ENCODE measurements around the gene BAHCC1. TPM values are rescaled to one million over a fixed set of nuclear protein-coding genes. Genes with fewer than 3 reads are reported as not detected.

Gene BAHCC1
- total RNA-seq, 2 donors from 2014 or later: 0.22 to 0.29 TPM

- H3K4me1 Mint-ChIP-seq: peaks cover 4% of the 10 kb centered on the region
- no peak overlapping the region for H3K27ac Mint-ChIP-seq
- H3K27me3 Mint-ChIP-seq: no peaks in the 10 kb centered on the region
- H3K4me3 Mint-ChIP-seq: no peak overlapping the region
- ATAC-seq: no peak
- H3K36me3 Mint-ChIP-seq (ENCODE audit: low read depth): no peaks in the 10 kb centered on the region
- DNase-seq: no peak
- no peaks in the 10 kb centered on the region for H3K9me3 ChIP-seq (ENCODE audit: control insufficient read depth, low read length, poor library complexity, severe bottlenecking)
These were observed 59.2 kb downstream of the BAHCC1 start for GRCh38 chr17:81454473-81454872.

GRCh38 chr17:81455387-81455786 is 60.1 kb downstream of the BAHCC1 start:
- Mint-ChIP-seq H3K4me1 (peaks cover 4% of the 10 kb centered on the region), H3K27ac (no peak overlapping the region), H3K4me3 (no peak overlapping the region), H3K36me3 (ENCODE audit: low read depth) (no peaks in the 10 kb centered on the region), H3K27me3 (no peaks in the 10 kb centered on the region)
- ATAC-seq (no peak), DNase-seq (no peak)
- no peaks in the 10 kb centered on the region for H3K9me3 ChIP-seq (ENCODE audit: control insufficient read depth, low read length, poor library complexity, severe bottlenecking)

DNA sequence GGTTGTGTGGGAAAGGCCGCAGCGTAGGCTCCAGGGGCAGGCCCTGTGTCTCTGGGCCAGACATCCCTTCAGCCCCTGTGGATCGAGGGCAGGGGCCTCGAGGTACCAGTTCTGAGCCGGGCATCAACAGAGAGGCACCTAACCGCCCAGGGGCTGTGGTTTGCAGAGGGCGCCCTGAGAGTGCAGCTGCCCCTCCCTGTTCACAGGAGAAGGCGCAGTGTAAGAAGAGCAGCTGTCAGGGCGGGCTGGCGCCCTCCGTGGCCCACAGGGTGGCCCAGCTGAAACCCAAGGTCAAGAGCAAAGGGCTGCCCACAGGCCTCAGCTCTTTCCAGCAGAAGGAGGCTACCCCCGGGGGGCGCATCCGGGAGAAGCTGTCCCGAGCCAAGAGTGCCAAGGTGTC is 60.8 kb downstream of the BAHCC1 start:
- peaks cover 4% of the 10 kb centered on the region for H3K4me1 Mint-ChIP-seq
- no peak overlapping the region for H3K4me3 Mint-ChIP-seq
- H3K27ac Mint-ChIP-seq: no peak overlapping the region
- no peak for DNase-seq
- no peak for ATAC-seq
- no peaks in the 10 kb centered on the region for H3K27me3 Mint-ChIP-seq
- no peaks in the 10 kb centered on the region for H3K36me3 Mint-ChIP-seq (ENCODE audit: low read depth)
- no peaks in the 10 kb centered on the region for H3K9me3 ChIP-seq (ENCODE audit: control insufficient read depth, low read length, poor library complexity, severe bottlenecking)

DNA sequence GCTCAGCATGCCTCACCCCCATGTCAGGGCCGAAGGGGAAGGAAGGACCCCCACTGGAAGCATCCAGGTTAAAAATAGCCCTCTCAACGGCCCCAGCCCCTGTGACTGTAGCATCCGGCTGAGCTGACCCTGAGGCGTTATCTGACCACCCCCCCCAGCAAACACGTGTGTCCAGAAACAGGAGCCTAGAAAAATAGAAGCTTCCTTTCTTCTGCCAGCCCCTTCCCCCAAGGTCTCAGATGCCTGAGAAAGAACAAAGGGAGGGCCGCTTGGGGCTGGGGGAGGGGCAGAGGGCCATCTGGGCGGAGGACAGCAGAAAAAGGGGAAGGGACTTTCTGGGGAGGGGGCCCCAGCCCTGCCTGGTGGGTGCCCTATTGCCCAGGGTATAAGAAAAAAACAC is 61.5 kb downstream of the BAHCC1 start:
- Mint-ChIP-seq H3K27ac (no peak overlapping the region), H3K4me3 (no peak overlapping the region), H3K4me1 (peaks cover 4% of the 10 kb centered on the region), H3K36me3 (ENCODE audit: low read depth) (no peaks in the 10 kb centered on the region), H3K27me3 (no peaks in the 10 kb centered on the region)
- no peaks in the 10 kb centered on the region for H3K9me3 ChIP-seq (ENCODE audit: control insufficient read depth, low read length, poor library complexity, severe bottlenecking)
- DNase-seq: no peak
- no peak for ATAC-seq

DNA sequence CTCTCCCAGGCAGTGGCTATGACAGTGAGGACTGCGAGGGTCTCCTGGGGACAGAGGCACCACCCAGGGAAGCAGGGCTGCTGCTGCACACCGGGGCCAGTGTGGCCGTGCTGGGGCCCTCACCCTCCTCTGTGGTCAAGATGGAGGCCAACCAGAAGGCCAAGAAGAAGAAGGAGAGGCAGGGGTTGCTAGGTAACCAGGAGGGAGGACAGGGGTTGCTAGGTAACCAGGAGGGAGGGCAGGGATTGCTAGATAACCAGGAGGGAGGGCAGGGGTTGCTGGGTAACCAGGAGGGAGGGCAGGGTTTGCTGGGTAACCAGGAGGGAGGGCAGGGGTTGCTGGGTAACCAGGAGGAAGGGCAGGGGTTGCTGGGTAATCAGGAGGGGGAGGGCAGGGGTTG is 62.1 kb downstream of the BAHCC1 start:
- no peak for ATAC-seq
- no peaks in the 10 kb centered on the region for H3K27me3 Mint-ChIP-seq
- H3K36me3 Mint-ChIP-seq (ENCODE audit: low read depth): no peaks in the 10 kb centered on the region
- H3K4me3 Mint-ChIP-seq: no peak overlapping the region
- H3K4me1 Mint-ChIP-seq: peaks cover 4% of the 10 kb centered on the region
- no peaks in the 10 kb centered on the region for H3K9me3 ChIP-seq (ENCODE audit: control insufficient read depth, low read length, poor library complexity, severe bottlenecking)
- no peak overlapping the region for H3K27ac Mint-ChIP-seq
- no peak for DNase-seq

- H3K4me3 Mint-ChIP-seq: no peak overlapping the region
- peaks cover 3% of the 10 kb centered on the region for H3K4me1 Mint-ChIP-seq
- no peaks in the 10 kb centered on the region for H3K36me3 Mint-ChIP-seq (ENCODE audit: low read depth)
- DNase-seq: no peak
- no peak for ATAC-seq
- no peaks in the 10 kb centered on the region for H3K27me3 Mint-ChIP-seq
- H3K27ac Mint-ChIP-seq: no peak overlapping the region
- H3K9me3 ChIP-seq (ENCODE audit: control insufficient read depth, low read length, poor library complexity, severe bottlenecking): no peaks in the 10 kb centered on the region
These were observed 62.8 kb downstream of the BAHCC1 start for GRCh38 chr17:81457917-81458555.

GRCh38 chr17:81458628-81459027 is 63.4 kb downstream of the BAHCC1 start:
- Mint-ChIP-seq H3K4me1 (no peaks in the 10 kb centered on the region), H3K36me3 (ENCODE audit: low read depth) (no peaks in the 10 kb centered on the region), H3K27ac (no peak overlapping the region), H3K27me3 (no peaks in the 10 kb centered on the region), H3K4me3 (no peak overlapping the region)
- H3K9me3 ChIP-seq (ENCODE audit: control insufficient read depth, low read length, poor library complexity, severe bottlenecking): no peaks in the 10 kb centered on the region
- no peak for ATAC-seq
- no peak for DNase-seq

DNA sequence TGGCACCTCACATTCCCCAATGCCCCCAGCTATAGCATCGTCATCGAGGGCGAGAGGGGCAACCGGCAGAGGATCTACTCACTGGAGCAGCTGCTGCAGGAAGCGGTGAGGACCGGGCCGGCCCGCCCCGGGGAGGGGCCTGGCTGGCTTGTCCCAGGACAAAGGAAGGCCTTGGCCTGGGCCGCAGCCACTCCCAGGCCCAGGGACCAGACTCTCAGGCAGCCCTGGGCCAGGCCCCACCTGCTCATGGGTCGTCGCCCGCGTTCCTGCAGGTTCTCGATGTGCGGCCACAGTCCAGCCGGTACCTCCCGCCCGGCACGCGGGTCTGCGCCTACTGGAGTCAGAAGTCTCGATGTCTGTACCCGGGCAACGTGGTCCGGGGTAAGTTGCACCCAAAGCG is 64.0 kb downstream of the BAHCC1 start:
- Mint-ChIP-seq H3K4me3 (no peak overlapping the region), H3K4me1 (no peaks in the 10 kb centered on the region), H3K27me3 (peaks cover 1% of the 10 kb centered on the region), H3K36me3 (ENCODE audit: low read depth) (no peaks in the 10 kb centered on the region), H3K27ac (no peak overlapping the region)
- ATAC-seq (no peak), DNase-seq (no peak)
- no peaks in the 10 kb centered on the region for H3K9me3 ChIP-seq (ENCODE audit: control insufficient read depth, low read length, poor library complexity, severe bottlenecking)

- H3K36me3 Mint-ChIP-seq (ENCODE audit: low read depth): no peaks in the 10 kb centered on the region
- no peak for ATAC-seq
- DNase-seq: no peak
These were observed 64.6 kb downstream of the BAHCC1 start for GRCh38 chr17:81459864-81460263.

DNA sequence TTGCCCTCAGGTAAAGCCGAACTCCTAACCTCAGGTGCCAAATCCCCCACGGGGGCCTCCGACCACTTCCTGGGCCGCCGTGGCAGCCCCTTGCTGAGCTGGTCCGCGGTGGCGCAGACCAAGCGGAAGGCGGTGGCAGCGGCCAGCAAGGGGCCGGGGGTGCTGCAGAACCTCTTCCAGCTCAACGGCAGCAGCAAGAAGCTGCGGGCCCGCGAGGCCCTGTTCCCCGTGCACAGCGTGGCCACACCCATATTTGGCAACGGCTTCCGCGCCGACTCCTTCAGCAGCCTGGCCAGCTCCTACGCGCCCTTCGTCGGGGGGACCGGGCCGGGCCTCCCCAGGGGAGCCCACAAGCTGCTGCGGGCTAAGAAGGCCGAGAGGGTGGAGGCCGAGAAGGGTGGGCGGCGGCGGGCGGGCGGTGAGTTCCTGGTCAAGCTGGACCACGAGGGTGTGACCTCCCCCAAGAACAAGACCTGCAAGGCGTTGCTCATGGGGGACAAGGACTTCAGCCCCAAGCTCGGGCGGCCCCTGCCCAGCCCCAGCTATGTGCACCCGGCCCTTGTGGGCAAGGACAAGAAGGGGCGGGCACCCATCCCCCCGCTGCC is 65.7 kb downstream of the BAHCC1 start:
- Mint-ChIP-seq H3K27ac (no peak overlapping the region), H3K27me3 (peaks cover 4% of the 10 kb centered on the region), H3K4me3 (no peak overlapping the region), H3K4me1 (no peaks in the 10 kb centered on the region), H3K36me3 (ENCODE audit: low read depth) (no peaks in the 10 kb centered on the region)
- H3K9me3 ChIP-seq (ENCODE audit: control insufficient read depth, low read length, poor library complexity, severe bottlenecking): no peaks in the 10 kb centered on the region
- no peak for ATAC-seq
- DNase-seq: no peak

More at GRCh38 chr17:81459864-81460263, 64.6 kb downstream of the BAHCC1 start:
- no peaks in the 10 kb centered on the region for H3K4me1 Mint-ChIP-seq
- H3K4me3 Mint-ChIP-seq: no peak overlapping the region
- H3K27ac Mint-ChIP-seq: no peak overlapping the region
- H3K27me3 Mint-ChIP-seq: peaks cover 4% of the 10 kb centered on the region
- H3K9me3 ChIP-seq (ENCODE audit: control insufficient read depth, low read length, poor library complexity, severe bottlenecking): no peaks in the 10 kb centered on the region

DNA sequence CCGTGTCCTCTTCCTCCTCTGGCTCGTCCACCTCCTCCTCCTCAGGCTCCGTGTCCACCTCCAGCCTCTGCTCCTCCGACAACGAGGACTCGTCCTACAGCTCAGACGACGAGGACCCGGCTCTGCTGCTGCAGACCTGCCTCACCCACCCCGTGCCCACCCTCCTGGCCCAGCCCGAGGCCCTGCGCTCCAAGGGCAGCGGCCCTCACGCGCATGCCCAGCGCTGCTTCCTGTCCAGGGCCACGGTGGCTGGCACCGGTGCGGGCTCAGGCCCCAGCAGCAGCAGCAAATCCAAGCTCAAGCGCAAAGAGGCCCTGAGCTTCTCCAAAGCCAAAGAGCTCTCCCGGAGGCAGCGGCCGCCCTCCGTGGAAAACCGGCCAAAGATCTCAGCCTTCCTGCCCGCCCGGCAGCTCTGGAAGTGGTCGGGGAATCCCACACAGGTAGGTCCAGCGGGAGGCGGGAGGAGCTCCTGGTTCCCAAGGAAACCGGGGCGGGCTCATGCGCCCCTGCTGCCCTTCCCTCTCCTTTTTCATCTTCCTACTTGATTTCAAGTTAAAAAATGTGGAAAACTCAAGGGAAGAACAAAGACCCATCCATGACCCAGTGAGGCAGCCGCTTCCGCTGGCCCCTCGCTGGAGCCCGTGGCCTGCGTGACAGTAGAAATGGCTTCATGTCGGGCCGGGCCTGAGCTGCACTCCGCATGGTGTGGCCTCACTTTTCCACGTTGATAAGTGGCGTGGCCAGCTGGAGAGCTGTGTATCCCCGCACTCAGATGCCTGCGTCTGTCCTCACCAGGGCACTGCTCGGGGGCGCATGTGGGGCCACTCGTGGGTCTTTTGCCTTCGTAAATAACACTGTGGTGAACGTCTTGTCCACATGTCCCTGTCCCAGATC is 66.6 kb downstream of the BAHCC1 start:
- H3K36me3 Mint-ChIP-seq (ENCODE audit: low read depth): no peaks in the 10 kb centered on the region
- H3K4me3 Mint-ChIP-seq: no peak overlapping the region
- no peaks in the 10 kb centered on the region for H3K9me3 ChIP-seq (ENCODE audit: control insufficient read depth, low read length, poor library complexity, severe bottlenecking)
- ATAC-seq: no peak
- H3K27ac Mint-ChIP-seq: no peak overlapping the region
- H3K4me1 Mint-ChIP-seq: no peaks in the 10 kb centered on the region
- DNase-seq: no peak
- H3K27me3 Mint-ChIP-seq: peaks cover 11% of the 10 kb centered on the region

- H3K27me3 Mint-ChIP-seq: peaks cover 11% of the 10 kb centered on the region
- H3K4me3 Mint-ChIP-seq: no peak overlapping the region
- H3K9me3 ChIP-seq (ENCODE audit: control insufficient read depth, low read length, poor library complexity, severe bottlenecking): no peaks in the 10 kb centered on the region
- ATAC-seq: no peak
- H3K4me1 Mint-ChIP-seq: no peaks in the 10 kb centered on the region
- DNase-seq: no peak
- no peaks in the 10 kb centered on the region for H3K36me3 Mint-ChIP-seq (ENCODE audit: low read depth)
- H3K27ac Mint-ChIP-seq: no peak overlapping the region
These were observed 67.4 kb downstream of the BAHCC1 start for GRCh38 chr17:81462506-81463125.

DNA sequence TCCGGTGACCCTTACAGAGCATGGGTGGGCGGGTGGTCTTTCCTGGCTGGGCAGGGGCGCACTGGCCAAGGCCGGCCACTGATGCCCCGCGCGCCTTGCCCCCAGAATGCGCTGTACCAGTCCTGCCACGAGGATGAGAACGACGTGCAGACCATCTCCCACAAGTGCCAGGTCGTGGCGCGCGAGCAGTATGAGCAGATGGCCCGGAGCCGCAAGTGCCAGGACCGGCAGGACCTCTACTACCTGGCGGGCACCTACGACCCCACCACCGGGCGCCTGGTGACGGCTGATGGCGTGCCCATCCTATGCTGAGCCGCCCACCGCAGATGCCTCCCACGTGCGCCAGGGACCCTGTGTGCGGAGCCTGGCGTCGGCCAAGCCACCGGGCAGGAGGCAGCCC is 68.2 kb downstream of the BAHCC1 start:
- no peaks in the 10 kb centered on the region for H3K9me3 ChIP-seq (ENCODE audit: control insufficient read depth, low read length, poor library complexity, severe bottlenecking)
- no peak for DNase-seq
- H3K27ac Mint-ChIP-seq: no peak overlapping the region
- no peak overlapping the region for H3K4me3 Mint-ChIP-seq
- ATAC-seq: no peak
- H3K27me3 Mint-ChIP-seq: peaks cover 11% of the 10 kb centered on the region
- no peaks in the 10 kb centered on the region for H3K4me1 Mint-ChIP-seq
- no peaks in the 10 kb centered on the region for H3K36me3 Mint-ChIP-seq (ENCODE audit: low read depth)

All from T-helper 17 cell (primary cell).